Astrocyte of the hippocampus (primary cell): Measurements from ENCODE around the gene ATAD2B.
"Not testable (repeated sequence)": the region's sequence is repeated elsewhere in the genome, so short reads cannot be mapped to it uniquely, and the experiment has no call there.

Experiments
- DNase-seq: peaks from one replicate; pipeline ENCODE4 v3.0.0; 2011; ENCODE audit warnings: low read depth, low spot score

The ATAD2B gene

GRCh38 chr2:23926750-23927571 is at the start of gene ATAD2B:
ATAD2B (minus strand) TSS chr2:23927123; CDS start chr2:23926770, 353 bp downstream.
- DNase-seq = peak; percentile 99

- DNase-seq = no peak
Measured at GRCh38 chr2:23967846-23968245, 40.9 kb upstream of the ATAD2B start.

DNA sequence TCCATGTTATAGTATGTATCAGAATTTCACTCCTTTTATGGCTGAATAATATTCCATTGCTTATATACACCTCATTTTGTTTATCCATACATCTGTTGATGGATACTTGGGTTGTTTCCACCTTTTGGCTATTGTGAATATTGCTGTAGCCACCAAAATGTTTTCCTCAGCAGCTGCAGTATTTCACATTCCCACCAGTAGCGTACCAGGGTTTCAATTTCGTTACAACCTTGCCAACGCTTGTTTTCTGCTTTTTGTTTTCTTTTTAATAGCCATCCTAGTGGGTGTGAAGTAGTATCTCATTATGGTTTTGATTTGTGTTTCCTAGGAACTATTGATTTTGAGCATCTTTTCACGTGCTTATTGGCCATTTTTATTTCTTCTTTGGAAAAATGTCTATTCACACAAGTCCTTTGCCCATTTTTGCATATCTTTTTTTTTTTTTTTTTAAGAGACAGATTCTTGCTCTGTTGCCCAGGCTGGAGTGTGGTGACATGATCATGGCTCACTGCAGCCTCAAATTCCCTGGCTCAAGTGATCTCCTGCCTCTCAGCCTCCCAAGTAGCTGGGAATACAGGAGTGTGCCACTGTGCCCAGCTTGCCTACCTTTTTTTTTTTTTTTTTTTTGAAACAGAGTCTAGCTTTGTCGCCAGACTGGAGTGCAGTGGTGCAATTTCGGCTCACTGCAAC is 27.5 kb upstream of the ATAD2B start:
- peak; percentile 4 for DNase-seq

- no peak for DNase-seq
Measured at GRCh38 chr2:23953625-23954024, 26.7 kb upstream of the ATAD2B start.

GRCh38 chr2:23952558-23952957 is 25.6 kb upstream of the ATAD2B start:
- DNase-seq = not testable (repeated sequence)

DNA sequence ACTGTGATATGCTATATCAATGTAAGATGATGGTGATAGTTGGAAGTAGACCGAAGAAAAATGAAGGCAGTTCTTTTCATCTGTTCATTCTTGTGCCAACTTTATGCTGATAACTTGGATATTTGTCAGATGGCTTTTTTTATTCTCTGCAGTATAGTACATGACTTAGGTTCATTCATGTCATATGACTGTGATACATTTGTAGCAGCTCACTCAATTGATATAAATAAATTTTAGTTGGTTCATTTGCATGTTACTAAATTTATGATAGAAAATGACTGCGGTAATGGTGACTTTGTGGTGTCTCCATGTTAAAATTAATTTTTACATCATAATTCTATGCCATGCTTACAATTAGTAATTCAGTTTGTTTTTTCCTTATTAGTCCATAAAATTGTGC is 20.4 kb upstream of the ATAD2B start:
- DNase-seq = no peak

DNA sequence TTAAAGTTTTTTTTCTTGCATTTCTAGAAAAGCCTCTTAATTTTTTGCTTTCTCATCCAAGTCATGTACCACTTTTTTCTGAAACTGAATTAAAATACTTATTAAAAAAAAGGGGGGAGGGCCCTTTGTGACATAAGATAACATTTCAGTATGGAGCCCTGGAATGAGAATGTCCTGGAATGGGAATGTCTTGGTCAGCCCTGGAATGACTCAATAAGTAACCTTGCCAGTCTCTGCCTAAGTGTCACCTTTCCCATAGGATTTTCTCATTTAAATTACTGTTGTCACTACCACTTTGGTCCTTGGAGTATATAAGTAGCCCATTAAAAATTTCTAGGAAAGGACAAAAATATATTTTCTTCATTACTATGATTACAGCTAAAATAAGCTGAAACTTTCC is 18.1 kb upstream of the ATAD2B start:
- peak; percentile 9 for DNase-seq

DNA sequence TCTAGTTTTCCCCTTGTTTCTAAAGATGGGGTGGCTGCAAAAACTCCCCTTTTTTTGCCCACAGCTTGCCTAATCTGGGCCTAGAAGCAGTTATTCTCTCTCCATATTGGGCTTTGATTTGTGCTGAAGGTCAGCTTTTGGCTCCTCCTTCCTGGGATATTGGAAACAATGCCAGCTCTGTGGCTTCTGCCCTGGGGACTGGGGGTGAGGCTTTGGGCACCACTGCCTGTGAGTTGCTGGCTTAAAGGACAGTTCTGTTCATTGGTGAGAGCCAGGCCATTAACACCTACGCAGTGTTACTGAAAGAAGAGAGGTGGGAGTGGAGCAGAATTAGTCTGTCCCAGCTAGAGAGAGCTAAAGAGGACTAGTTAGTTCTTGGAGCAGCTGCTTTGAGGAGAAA is 17.6 kb upstream of the ATAD2B start:
- DNase-seq = peak; percentile 15

- DNase-seq = no peak
Measured at GRCh38 chr2:23943666-23944065, 16.7 kb upstream of the ATAD2B start.

- no peak for DNase-seq
Measured at GRCh38 chr2:23941644-23942043, 14.7 kb upstream of the ATAD2B start.

GRCh38 chr2:23940718-23941620 is 14.0 kb upstream of the ATAD2B start:
- peak; percentile 65 for DNase-seq

- DNase-seq = peak; percentile 97
Measured at GRCh38 chr2:23939987-23940717, 13.2 kb upstream of the ATAD2B start, which contains the start of gene UBXN2A. UBXN2A (plus strand) TSS chr2:23940463; CDS start chr2:23958315, 17,852 bp downstream.

DNA sequence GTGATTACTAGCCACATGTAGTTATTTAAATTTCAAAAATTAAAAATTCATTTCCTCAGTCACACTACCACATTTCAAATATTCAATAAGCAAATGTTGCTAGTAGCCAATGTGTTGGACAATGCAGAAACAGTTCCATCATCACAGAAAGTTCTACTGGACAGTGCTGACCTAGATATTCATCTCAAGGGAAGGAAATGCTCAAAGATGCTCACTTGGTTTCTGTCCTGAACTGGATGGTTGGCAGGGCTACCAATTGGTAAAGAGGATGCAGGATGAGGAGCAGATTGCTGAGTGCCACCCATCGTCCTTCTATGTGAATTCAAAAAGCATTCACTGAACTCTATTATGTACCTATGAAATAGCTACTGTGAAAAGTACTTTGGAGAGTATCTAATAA is 7.3 kb upstream of the ATAD2B start:
- DNase-seq = no peak

DNA sequence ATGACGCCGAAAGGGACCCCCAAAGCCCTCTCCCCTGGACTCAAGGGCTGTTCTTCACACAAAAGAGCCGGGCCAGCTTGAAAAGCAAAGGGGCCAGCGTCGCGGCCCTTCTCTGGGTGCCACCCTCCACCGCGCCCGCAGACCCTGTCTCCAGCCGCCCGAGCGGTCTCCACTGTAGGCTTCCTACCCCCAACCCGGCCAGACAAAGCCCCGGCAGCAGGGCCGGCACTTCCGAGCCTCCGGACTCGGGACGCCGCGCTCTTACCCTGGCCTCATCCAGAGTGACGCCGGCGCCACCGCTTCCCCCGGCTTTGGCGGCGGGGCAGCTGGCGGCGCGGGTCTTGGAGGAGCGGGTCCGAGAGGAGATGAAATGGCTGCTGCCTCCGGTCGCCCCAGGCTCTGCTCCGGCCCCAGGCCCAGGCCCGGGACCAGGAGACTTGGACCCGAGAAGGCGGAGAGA is 603 bp downstream of the ATAD2B start:
- no peak for DNase-seq

DNA sequence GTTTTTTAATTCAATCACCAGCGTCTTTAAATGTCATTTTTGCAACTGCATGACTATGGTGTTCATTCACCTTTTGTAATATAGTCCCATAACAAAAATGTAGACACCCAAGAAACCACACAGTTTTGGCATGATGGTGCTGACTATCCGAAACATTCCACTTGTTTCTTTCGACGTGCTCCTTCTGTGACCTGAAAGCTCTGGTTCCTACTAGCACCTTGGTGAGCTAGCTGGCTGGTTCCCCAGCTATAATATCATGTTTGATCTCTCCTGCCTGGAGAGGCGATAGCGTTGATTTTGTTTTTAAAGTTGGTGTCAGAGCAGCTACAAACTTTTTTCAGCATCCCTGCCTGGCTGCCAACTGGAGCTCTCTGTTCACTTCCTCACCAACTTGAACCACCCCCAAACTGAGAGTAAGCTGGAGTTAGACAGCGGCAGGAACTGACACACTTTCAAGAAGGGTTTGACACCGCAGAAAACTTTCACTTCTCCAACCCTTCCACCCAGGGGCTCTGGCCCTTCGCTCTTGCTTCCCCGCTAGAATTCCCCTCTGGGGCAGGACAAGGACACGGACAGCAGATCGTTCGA is 1.1 kb downstream of the ATAD2B start:
- DNase-seq = peak; percentile 71

DNA sequence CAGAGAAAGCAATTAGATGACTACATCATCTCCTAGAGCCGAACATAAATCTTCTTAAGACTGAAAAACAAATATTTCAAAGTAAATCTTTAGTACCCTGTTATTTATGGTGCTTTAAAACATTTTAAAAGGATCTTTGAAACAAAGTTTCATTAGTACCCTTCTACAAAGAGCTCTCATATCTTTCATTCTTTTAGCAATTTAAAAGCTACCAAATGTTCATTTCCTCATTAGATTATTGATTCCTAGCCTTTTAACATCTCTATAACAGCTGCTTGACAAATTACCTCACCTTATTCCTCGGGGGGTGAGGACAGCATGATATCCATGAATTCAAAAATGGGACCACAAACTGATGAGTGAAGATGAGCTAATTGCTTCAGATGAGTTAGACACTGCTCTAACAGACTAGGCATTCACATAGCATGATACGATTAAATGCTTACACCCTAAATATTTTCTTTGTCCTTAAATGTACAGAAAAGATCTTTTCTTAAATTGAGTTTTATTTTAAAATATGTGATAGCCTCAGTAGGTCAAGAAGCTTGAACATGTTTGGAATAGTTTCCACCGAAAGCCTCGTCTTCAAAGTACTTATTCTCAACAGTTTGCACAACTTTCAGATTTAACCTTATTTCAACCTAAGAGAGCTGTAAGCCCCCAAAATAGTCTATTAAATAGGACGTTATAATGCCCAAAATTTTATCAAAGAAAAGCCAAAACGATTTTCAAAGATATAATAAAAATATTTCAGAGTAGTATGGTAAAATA is 2.1 kb downstream of the ATAD2B start:
- DNase-seq = no peak

GRCh38 chr2:23918837-23919489 is 8.0 kb downstream of the ATAD2B start:
- no peak for DNase-seq

- DNase-seq = peak; percentile 16
Measured at GRCh38 chr2:23916727-23917405, 10.1 kb downstream of the ATAD2B start.

- no peak for DNase-seq
Measured at GRCh38 chr2:23915327-23915726, 11.6 kb downstream of the ATAD2B start.
